Neural cell (in vitro differentiated cells): ENCODE data around the gene TMEM247. TPM values are rescaled to one million over a fixed set of nuclear protein-coding genes. Genes with fewer than 3 reads are reported as not detected.

Source experiments
- H2AFZ ChIP-seq: fragments of 200-600, 300-800 bp; sonication (generic), shearing (Covaris generic); 2 replicates; pipeline ENCODE4 v1.6.0; 2014; ENCODE audit warnings: low read depth, mild to moderate bottlenecking, antibody characterized with exemption, low read length, moderate library complexity
- H3F3A ChIP-seq: fragments of 200-600 bp; shearing (Covaris generic); 2 replicates; pipeline ENCODE4 v1.6.1; 2016; ENCODE audit warnings: mild to moderate bottlenecking, moderate library complexity, mixed read lengths, antibody characterized with exemption, low read length; ENCODE audit not compliant: insufficient read depth, poor library complexity, severe bottlenecking
- H3K27ac ChIP-seq: fragments of 200-600, 300-800 bp; sonication (generic), shearing (Covaris generic); 2 replicates; pipeline ENCODE4 v1.5.1; 2014; ENCODE audit warnings: mild to moderate bottlenecking, low read length, moderate library complexity
- H3K27me3 ChIP-seq: fragments of 300-800, 200-600 bp; sonication (generic), shearing (Covaris generic); 2 replicates; pipeline ENCODE4 v1.6.0; 2014; ENCODE audit warnings: mild to moderate bottlenecking, low read depth, low read length, moderate library complexity; ENCODE audit not compliant: insufficient read depth
- H3K36me3 ChIP-seq: fragments of 300-800, 200-600 bp; sonication (generic), shearing (Covaris generic); 2 replicates; pipeline ENCODE4 v1.5.1; 2014; ENCODE audit warnings: mild to moderate bottlenecking, antibody characterized with exemption, low read length, moderate library complexity; ENCODE audit not compliant: insufficient read depth
- H3K4me2 ChIP-seq: fragments of 300-800, 200-600 bp; sonication (generic), shearing (Covaris generic); 2 replicates; pipeline ENCODE4 v1.6.0; 2014; ENCODE audit warnings: mild to moderate bottlenecking, low read length
- H3K4me3 ChIP-seq: fragments of 300-800, 200-600 bp; sonication (generic), shearing (Covaris generic); 2 replicates; pipeline ENCODE4 v1.5.1; 2014; ENCODE audit warnings: mild to moderate bottlenecking, low read length, moderate library complexity
- H3K79me2 ChIP-seq: fragments of 200-600 bp; shearing (Covaris generic); replicated peaks from 2 replicates; pipeline ENCODE4 v1.6.0; 2014; ENCODE audit warnings: mild to moderate bottlenecking, low read length, moderate library complexity; ENCODE audit not compliant: insufficient read depth
- H3K9ac ChIP-seq: fragments of 300-800, 200-600 bp; sonication (generic), shearing (Covaris generic); 2 replicates; pipeline ENCODE4 v1.6.1; 2016; ENCODE audit warnings: mild to moderate bottlenecking, low read length, mixed read lengths
- H3K9me2 ChIP-seq: fragments of 200-600 bp; shearing (Covaris generic); 2 replicates; pipeline ENCODE4 v1.6.1; 2016; ENCODE audit warnings: mild to moderate bottlenecking, low read length, mixed read lengths; ENCODE audit not compliant: insufficient read depth
- H3K9me3 ChIP-seq: fragments of 200-600, 300-800 bp; sonication (generic), shearing (Covaris generic); 2 replicates; pipeline ENCODE4 v1.6.1; 2016; ENCODE audit warnings: mild to moderate bottlenecking, mixed run types, low read length, moderate library complexity, mixed read lengths
- H4K20me1 ChIP-seq: fragments of 200-600 bp; shearing (Covaris generic); 2 replicates; pipeline ENCODE4 v1.6.1; 2016; ENCODE audit warnings: mild to moderate bottlenecking, mixed run types; ENCODE audit not compliant: insufficient read depth
- CTCF ChIP-seq: fragments of 450-650 bp; IDR thresholded peaks from 2 replicates; pipeline ENCODE4 v1.5.1; 2014; ENCODE audit warnings: antibody characterized with exemption, mild to moderate bottlenecking, moderate library complexity; ENCODE audit not compliant: poor library complexity, severe bottlenecking
- EP300 ChIP-seq: fragments of 450-650 bp; conservative IDR thresholded peaks from 2 replicates; pipeline ENCODE4 v1.6.1; 2014; ENCODE audit warnings: antibody characterized with exemption, mild to moderate bottlenecking, moderate library complexity; ENCODE audit not compliant: poor library complexity, severe bottlenecking
- EZH2 ChIP-seq: fragments of 200-600, 300-800 bp; shearing (Covaris generic), sonication (generic); IDR thresholded peaks from 2 replicates; pipeline ENCODE4 v1.6.1; 2014; ENCODE audit warnings: antibody characterized with exemption, low read length, borderline replicate concordance, mild to moderate bottlenecking; ENCODE audit not compliant: insufficient read depth, poor library complexity, severe bottlenecking
- MXI1 ChIP-seq: fragments of 450-650 bp; conservative IDR thresholded peaks from 2 replicates; pipeline ENCODE4 v1.6.1; 2014; ENCODE audit warnings: antibody characterized with exemption, mild to moderate bottlenecking; ENCODE audit not compliant: poor library complexity, severe bottlenecking
- POLR2AphosphoS5 ChIP-seq: IDR thresholded peaks from 2 replicates; pipeline ENCODE4 v1.6.1; 2012
- RAD21 ChIP-seq: fragments of 450-650 bp; conservative IDR thresholded peaks from 2 replicates; pipeline ENCODE4 v1.6.1; 2014; ENCODE audit warnings: antibody characterized with exemption, mild to moderate bottlenecking, moderate library complexity
- REST ChIP-seq: IDR thresholded peaks from 2 replicates; pipeline ENCODE4 v1.6.1; 2012; ENCODE audit warnings: borderline replicate concordance
- SMC3 ChIP-seq: fragments of 450-650 bp; conservative IDR thresholded peaks from 2 replicates; pipeline ENCODE4 v1.6.1; 2014; ENCODE audit warnings: antibody characterized with exemption, mild to moderate bottlenecking, moderate library complexity; ENCODE audit not compliant: poor library complexity
- TAF1 ChIP-seq: IDR thresholded peaks from 2 replicates; pipeline ENCODE4 v1.6.1; 2012; ENCODE audit warnings: low read depth
- polyA plus RNA-seq: library from polyadenylated mRNA; depleted of rRNA; stranded (reverse); fragments of >200 nt; gene quantifications from 2 replicates; pipeline ENCODE4 v1.2.3, GENCODE V29; 2014

Gene TMEM247
- polyA plus RNA-seq, 1 donor from 2014 or later = not detected

- no peak for TF ChIP-seq TAF1
- no peak for TF ChIP-seq EP300
- TF ChIP-seq MXI1 = no peak
- TF ChIP-seq SMC3 = no peak
- TF ChIP-seq EZH2 = no peak
- no peak for TF ChIP-seq CTCF
- TF ChIP-seq RAD21 = no peak
- no peak for TF ChIP-seq REST
- TF ChIP-seq POLR2AphosphoS5 = no peak
- no peak overlapping the region for H2AFZ ChIP-seq
These were observed 26.1 kb downstream of the TMEM247 start for GRCh38 chr2:46505472-46505783.

DNA sequence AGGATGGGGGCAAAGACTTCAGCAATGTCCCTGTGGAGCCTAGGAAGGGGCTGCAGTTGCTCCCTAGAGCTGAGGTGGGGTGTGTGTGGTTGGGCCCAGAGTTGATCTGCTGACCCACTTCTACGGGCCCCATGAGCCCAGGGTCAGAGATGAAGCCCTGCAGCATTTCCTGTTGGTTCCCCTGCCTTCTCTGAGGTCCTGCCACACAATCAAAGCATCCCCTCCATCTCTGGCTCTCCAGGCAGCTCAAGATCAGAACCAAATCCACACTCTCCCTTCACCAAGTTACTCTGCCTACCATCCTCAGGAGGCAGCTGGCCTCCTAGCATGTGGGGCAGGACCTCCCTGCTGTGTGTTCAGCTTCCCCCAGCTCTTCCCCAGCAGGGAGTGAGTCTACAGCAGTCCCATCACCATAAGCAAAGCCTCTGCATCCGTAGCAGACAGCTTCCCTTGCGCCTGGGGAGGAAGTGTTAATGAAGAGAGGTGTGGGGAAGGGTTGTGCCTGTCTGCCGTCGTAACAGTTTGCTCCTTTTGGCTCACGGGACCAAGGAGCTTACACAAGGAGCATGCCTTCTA, 26.9 kb downstream of the TMEM247 start:
- no peak overlapping the region for H3K27ac ChIP-seq
- H3K36me3 ChIP-seq = no peaks in the 10 kb centered on the region
- no peaks in the 10 kb centered on the region for H3K79me2 ChIP-seq
- no peak overlapping the region for H3K9ac ChIP-seq
- H3K27me3 ChIP-seq = no peaks in the 10 kb centered on the region
- no peaks in the 10 kb centered on the region for H3K9me3 ChIP-seq
- TF ChIP-seq EP300 = no peak
- TF ChIP-seq CTCF = no peak
- TF ChIP-seq REST = no peak
- TF ChIP-seq TAF1 = no peak
- TF ChIP-seq EZH2 = no peak
- TF ChIP-seq MXI1 = no peak
- no peak for TF ChIP-seq RAD21
- no peak for TF ChIP-seq POLR2AphosphoS5
- TF ChIP-seq SMC3 = no peak
- no peak overlapping the region for H2AFZ ChIP-seq
- no peak overlapping the region for H3K4me2 ChIP-seq
- no peaks in the 10 kb centered on the region for H3K9me2 ChIP-seq
- no peak overlapping the region for H3K4me3 ChIP-seq
- no peaks in the 10 kb centered on the region for H4K20me1 ChIP-seq
- H3F3A ChIP-seq = no peaks in the 10 kb centered on the region

More at GRCh38 chr2:46505472-46505783, 26.1 kb downstream of the TMEM247 start:
- Histone ChIP-seq H4K20me1 (no peaks in the 10 kb centered on the region), H3K27ac (no peak overlapping the region), H3K4me3 (no peak overlapping the region), H3K36me3 (no peaks in the 10 kb centered on the region), H3K79me2 (no peaks in the 10 kb centered on the region), H3K9ac (no peak overlapping the region), H3K4me2 (no peak overlapping the region), H3F3A (no peaks in the 10 kb centered on the region), H3K9me2 (no peaks in the 10 kb centered on the region), H3K9me3 (no peaks in the 10 kb centered on the region), H3K27me3 (no peaks in the 10 kb centered on the region)
